Spleen (tissue), 7 donors: ENCODE results near the gene SLC38A8.

ENCODE experiments used
- POLR2A ChIP-seq, 3 donors: fragments of 450-650 bp; IDR thresholded peaks; one replicate each; pipeline ENCODE4 v1.5.1; 2017; ENCODE audit warnings: antibody characterized with exemption in 3 of 3, mild to moderate bottlenecking in 1 of 3
- TF ChIP-seq, protein P1 (sequence below), 11 experiments: fragments of 200-600 bp in 7 of 11; fragments of 450-650 bp in 4 of 11; sonication (generic) in 4 of 11; IDR thresholded peaks in 8 of 11; conservative IDR thresholded peaks in 3 of 11; 1 replicate in 7 of 11; 2 replicates in 4 of 11; pipeline versions ENCODE4 v1.4.0 to v1.8.0; 2016 to 2021; ENCODE audit warnings: antibody characterized with exemption in 11 of 11, inconsistent platforms in 4 of 11, mild to moderate bottlenecking in 1 of 11
- donor health status: DM: no; HTN: no; CAD: no; lungs with moderate emphysema.
- donor health status: DM: no; HTN: no; CAD: no.
- donor health status: DM: no; HTN: no; CAD: no.

DNA sequence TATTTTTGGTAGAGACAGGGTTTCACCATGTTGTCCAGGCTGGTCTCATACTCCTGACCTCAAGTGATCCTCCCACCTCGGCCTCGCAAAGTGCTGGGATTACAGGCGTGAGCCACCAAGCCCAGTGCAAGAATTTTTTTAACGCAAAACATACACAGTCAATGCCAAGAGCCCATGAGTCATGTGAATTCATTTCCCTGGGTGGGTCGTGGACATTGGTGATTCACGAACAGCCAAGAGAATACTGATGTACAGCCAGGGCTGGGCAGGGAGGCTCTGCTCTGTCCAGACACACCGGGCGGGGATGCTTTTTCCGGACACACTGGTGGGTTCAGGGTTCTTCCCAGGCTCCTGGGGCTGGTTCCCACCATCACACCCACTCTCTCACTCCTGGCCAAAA lies 17.7 kb downstream of the SLC38A8 start:
- no peak for TF ChIP-seq POLR2A (IDR thresholded peaks at IDR 0.05)
- TF ChIP-seq, protein P1, sequence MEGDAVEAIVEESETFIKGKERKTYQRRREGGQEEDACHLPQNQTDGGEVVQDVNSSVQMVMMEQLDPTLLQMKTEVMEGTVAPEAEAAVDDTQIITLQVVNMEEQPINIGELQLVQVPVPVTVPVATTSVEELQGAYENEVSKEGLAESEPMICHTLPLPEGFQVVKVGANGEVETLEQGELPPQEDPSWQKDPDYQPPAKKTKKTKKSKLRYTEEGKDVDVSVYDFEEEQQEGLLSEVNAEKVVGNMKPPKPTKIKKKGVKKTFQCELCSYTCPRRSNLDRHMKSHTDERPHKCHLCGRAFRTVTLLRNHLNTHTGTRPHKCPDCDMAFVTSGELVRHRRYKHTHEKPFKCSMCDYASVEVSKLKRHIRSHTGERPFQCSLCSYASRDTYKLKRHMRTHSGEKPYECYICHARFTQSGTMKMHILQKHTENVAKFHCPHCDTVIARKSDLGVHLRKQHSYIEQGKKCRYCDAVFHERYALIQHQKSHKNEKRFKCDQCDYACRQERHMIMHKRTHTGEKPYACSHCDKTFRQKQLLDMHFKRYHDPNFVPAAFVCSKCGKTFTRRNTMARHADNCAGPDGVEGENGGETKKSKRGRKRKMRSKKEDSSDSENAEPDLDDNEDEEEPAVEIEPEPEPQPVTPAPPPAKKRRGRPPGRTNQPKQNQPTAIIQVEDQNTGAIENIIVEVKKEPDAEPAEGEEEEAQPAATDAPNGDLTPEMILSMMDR (IDR thresholded peaks at IDR 0.05 in 8 of 11, conservative IDR thresholded peaks at IDR 0.05 in 3 of 11), result no peak
